GM18511 (cell line): ENCODE measurements around the gene CYP1A2.

Source experiments
- ATAC-seq: cut with Tn5 transposase; IDR thresholded peaks from one replicate; pipeline ENCODE4 v1.9.1; 2021; ENCODE audit warnings: mild to moderate bottlenecking, moderate library complexity; ENCODE audit not compliant: unreplicated experiment

The CYP1A2 gene

DNA sequence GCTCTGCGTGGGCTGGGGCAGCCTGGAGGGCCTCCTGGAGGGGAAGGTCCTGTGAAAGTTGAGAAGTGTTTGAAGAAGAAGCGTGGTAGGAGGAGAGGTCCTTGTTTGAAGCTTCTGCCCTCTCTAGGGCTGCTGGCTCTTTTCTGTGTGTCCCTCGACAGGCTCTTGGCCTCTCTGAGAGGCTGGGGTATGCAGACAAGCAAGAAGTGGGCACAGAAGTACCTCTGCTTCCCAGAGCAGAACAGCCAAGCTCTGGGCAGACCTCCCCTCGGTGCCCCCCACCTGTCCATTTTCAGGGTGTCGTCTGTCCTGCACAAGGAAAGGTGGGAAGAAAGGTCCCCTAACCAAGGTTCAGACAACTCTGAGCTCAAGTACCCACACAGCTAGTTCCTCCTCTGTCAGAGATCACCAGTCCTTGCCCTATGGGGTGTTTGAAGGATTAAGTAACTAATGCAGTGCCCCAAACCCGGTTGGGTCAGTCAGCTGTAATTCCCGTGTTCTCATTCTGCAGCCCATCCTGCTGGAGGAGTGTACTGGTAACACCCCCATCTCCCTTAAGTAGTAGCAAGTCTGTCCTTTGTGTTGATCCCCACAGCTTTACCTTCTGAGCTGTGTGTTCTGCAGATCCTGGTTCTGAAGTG lies 39.5 kb downstream of the CYP1A2 start:
- no peak for ATAC-seq

- peak; percentile 34 for ATAC-seq
Measured at GRCh38 chr15:74788683-74789151, 40.1 kb downstream of the CYP1A2 start.

DNA sequence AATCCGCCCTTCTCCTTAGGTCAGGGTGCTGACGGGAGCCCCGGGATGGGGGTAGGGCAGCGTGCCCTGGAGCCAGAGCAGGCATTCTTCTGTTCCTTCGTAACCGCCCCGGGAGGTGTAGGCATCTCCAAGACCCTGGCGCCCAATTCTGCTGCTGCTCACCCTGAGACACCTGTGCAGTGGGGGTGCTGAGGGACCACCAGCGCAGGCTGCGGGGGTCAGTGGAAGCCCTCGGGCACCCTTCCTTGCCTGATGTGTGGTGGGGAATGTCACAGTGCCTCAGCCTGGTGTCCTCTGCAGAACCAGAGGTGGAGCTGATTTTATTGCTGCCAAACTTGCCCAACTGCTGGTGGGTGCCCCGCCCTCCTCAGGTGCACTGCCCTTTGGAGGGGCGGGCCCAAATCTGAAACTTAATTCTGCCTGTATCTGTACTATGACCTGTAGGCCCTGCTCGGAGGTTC lies 40.6 kb downstream of the CYP1A2 start:
- ATAC-seq: no peak

GRCh38 chr15:74789741-74790079 lies 41.1 kb downstream of the CYP1A2 start:
- ATAC-seq: no peak

DNA sequence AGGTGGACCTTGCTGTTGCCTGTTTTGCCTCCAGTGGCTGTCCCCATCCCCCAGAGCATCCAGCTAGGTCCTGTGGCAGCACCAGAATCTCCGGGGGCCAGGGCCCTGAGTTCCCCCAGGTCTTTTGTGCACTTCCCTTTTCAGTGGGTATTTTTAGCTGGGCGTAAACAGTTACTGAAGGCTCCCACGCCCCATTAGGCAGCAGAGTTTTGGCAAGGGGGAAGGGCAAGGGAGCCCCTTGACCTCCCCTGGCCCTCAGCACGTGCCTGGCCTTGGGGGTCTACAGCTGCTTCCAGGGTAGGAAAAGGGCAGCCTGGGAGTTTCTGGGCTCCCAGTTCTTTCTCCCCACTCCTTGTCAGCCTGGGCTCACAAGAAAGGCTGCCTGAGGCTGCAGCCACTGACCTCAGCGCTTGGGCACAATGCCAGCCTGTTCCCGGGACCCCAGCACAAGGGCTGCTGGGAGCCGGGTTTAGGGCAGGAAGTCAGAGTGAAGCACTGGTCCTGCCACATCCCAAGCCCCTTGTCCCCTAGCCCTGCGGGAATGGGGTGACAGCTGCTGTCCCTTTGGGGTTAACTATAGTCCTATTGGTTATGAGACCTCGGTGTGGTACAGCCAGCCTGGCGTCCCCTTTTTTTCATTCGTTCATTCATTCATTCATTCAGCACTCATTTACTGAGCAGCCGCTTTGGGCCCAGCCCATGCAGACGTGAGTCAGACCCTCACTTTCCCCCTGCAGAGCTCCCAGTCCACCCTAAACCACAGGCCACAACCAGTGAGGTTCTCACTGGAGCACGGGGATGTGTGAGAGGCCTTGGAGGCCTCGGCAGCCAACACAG lies 41.7 kb downstream of the CYP1A2 start:
- peak; percentile 32 for ATAC-seq

GRCh38 chr15:74791007-74791406 lies 42.4 kb downstream of the CYP1A2 start:
- ATAC-seq: no peak

GRCh38 chr15:74791667-74792066 lies 43.0 kb downstream of the CYP1A2 start:
- no peak for ATAC-seq

GRCh38 chr15:74792227-74793016 lies 43.8 kb downstream of the CYP1A2 start:
- no peak for ATAC-seq

DNA sequence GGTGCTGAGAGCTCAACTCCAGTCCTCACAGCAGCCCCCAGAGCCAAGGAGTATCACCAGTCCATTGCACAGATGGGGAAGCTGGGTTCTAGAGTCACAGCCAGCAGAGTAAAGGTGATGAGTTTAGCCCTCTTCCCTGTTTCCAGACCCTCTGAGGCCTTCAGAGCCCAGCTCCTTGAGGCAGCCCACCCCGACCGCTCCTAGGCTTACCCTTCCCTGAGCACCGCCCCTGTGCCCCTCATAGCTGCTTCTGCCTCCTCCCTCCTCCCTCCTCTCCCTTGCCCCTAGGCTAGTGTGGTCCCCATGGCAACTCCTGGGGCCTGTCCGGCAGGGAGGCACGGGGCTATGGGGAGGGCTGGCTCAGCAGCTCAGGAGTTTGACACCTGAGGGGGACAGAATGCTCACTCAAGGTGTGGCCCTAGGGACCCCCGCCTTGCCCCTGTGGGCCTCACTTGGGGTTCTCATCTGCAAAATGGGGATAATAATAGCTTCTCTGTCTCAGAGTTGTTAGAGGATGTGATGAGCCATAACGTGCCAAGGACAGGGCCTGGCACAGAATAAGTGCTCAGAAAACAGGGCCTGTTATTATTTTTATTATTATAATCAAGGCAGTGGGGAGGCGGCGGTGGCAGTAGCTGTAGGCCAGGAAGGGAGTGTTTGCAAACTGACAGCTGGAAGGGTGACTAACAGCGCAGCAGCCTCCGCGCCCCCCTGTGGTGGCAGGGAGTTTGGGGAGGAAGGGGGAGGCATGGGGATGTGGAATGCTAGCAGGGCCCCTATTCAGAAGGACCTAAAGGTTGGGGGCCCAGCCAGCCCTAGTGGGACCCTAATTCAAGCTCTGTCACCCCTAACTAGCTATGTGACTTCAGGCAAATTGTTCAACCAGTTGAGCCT lies 44.7 kb downstream of the CYP1A2 start:
- no peak for ATAC-seq

DNA sequence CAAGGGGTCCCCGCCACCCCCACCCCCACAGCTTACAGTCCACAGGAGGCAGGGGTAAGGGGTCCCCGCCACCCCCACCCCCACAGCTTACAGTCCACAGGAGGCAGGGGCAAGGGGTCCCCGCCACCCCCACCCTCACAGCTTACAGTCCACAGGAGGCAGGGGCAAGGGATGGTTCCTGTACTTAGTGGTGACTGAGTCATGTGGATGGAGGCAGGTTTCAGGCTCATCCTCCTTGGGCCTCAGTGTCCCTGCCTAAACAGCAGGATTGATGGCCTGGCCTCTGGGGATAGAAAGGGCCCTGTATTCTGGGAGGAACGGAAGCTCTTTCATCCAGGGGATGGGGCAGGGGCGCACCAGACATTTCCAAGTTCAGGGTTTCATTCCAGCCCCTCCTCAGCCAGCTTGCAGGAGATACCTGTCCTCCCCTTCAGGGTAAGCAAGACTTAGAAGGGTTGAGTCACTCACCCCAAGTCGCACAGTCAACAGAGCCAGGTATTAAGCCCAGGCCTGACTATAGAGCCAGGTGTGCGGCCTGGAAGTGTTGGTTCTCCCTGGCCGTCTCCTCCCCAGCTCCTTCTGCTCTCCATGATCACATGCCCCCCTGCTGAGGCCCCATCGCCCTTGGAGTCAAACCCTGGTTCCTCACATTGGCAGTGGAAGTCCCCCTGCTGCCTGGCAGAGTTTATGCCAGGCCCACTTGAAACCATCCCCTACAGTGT lies 45.8 kb downstream of the CYP1A2 start:
- ATAC-seq: no peak

DNA sequence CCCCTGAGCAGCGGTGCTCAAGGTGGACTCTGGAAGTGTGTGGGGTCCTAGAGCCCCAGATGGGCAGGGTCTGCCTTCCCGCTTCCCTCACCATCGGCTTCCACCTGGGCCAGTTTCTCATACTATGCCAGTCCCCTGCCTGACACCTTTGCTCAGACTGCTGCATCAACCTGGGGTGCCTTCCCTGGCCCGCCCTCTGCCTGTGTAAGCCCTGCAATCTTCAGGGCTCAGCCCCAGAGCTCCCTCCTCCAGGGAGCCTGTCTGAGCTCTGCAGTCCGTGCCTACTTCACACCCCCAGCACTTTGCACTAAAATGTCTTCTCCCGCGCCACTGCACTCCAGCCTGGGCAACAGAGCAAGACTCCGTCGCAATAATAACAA lies 46.3 kb downstream of the CYP1A2 start:
- ATAC-seq: no peak

DNA sequence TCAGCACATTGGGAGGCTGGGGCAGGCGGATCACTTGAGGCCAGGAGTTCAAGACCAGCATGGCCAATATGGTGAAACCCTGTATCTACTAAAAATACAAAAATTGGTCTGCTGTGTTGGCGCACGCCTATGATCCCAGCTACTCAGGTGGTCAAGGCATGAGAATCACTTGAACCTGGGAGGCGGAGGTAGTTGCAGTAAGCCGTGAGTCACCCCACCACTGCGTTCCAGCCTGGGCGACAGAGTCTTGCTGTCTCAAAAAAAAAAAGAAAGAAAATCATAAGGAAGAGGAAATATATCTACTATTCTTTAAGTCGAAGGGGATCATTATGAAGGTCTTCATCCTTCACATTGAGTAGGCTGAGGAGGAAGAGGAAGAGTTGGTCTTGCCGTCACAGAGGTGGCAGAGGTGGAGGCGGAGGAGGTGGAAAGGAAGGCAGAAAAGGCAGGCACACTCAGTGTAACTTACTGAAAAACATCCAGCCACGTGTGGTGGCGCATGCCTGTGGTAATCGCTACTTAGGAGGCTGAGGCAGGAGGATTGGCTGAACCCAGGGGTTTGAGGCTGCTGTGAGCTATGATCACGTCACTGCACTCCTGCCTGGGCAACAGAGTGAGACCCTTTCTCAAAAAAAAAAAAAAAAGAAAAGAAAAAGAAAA lies 47.5 kb downstream of the CYP1A2 start:
- no peak for ATAC-seq

- no peak for ATAC-seq
Measured at GRCh38 chr15:74798388-74799254, 50.0 kb downstream of the CYP1A2 start.

- peak; percentile 18 for ATAC-seq
Measured at GRCh38 chr15:74799255-74799855, 50.7 kb downstream of the CYP1A2 start.

DNA sequence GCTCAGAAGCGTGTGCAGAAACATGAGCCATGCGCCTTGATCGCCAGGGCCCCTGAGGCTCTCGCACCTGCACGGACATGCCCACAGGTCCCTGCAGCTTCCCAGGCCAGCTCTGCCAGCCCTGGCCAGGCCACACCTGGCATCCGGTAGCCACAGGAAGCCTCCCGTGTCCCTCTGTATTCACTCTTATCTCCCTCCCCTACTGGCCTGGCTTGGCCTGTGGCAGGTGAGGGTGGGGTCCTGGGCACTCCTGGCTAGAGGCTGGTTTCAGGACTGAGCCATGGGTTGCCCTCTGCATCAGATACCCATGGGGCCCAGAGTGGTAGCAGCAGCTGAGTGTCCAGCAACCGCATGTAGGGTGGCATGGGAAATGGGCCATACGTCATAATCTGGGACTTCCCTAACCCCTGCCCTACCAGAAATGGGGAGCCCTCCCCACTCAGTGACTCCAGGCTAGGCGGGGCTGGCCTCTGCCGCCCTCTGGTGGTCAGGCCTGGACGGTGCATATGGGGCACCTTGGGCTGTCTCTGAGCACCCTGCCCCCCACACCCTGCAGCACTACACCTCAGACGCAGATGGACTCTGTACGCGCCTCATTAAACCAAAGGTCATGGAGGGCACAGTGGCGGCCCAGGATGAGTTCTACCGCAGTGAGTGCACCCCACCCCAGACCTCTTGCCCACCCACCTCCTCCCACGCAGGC lies 51.4 kb downstream of the CYP1A2 start:
- peak; percentile 78 for ATAC-seq

DNA sequence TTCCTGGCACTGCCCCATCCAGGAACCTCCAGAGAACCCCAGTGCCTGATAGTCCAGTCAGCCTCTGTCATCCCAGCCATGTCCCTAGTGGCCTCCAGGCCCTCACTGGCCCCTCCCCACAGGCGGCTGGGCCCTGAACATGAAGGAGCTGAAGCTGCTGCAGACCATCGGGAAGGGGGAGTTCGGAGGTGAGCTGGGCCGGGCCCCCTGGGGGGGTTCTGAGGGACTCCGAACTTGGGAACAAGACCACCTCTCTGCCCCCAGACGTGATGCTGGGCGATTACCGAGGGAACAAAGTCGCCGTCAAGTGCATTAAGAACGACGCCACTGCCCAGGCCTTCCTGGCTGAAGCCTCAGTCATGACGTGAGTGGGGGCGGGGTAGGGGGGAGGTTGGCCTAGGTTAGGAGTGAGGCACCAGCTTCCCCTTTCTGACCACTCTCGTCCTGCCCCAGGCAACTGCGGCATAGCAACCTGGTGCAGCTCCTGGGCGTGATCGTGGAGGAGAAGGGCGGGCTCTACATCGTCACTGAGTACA lies 52.0 kb downstream of the CYP1A2 start:
- no peak for ATAC-seq

DNA sequence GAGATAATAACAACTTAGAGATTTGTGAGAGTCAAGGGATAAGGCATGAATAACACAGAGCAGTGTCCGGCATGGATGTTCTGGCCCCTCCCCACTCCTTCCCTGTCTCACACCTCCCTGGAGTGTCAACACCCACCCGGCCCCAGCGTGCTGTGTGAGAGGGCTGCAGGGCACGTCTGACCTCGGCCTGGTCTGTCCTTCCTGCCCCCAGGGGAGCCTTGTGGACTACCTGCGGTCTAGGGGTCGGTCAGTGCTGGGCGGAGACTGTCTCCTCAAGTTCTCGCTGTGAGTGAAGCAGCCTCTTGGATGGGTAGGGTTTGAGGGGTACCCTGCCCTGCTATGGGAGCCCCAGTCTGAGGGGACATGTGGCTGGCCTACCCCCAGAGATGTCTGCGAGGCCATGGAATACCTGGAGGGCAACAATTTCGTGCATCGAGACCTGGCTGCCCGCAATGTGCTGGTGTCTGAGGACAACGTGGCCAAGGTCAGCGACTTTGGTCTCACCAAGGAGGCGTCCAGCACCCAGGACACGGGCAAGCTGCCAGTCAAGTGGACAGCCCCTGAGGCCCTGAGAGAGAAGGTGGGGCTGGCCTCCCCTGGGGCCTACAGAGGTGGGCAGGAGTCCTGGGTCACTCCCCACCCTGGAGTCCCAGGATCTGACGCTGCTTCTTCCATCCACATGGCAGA lies 52.8 kb downstream of the CYP1A2 start:
- no peak for ATAC-seq
